GM18909 (cell line): ENCODE measurements around the gene PTEN.

ENCODE experiments used
- ATAC-seq: cut with Tn5 transposase; IDR thresholded peaks from one replicate; pipeline ENCODE4 v1.9.1; 2021; ENCODE audit warnings: mild to moderate bottlenecking; ENCODE audit not compliant: unreplicated experiment, poor library complexity

The PTEN gene

GRCh38 chr10:87956055-87956454 is 92.6 kb downstream of the PTEN start:
- no peak for ATAC-seq

GRCh38 chr10:87957702-87958101 is 94.3 kb downstream of the PTEN start:
- ATAC-seq, result no peak

GRCh38 chr10:87960230-87960629 is 96.8 kb downstream of the PTEN start:
- ATAC-seq, result no peak

DNA sequence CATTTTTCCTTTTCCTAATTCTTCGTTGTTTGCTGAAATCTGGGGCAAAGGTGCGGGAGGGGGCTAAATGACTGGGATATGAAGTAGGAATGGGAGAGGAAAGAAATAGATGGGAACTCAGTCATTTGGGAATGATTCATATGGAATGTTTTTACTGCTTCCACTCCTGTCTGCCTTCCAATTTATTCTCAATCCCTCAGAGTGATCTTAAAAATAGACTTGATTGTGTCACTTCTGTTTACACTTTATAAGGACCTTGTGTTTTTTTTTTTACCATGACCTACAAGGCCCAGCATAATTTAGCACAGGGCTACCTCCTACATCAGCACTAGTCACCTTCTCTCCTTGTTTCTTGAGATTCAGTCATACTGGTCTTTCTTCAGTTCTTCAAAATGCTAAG is 97.9 kb downstream of the PTEN start:
- no peak for ATAC-seq

DNA sequence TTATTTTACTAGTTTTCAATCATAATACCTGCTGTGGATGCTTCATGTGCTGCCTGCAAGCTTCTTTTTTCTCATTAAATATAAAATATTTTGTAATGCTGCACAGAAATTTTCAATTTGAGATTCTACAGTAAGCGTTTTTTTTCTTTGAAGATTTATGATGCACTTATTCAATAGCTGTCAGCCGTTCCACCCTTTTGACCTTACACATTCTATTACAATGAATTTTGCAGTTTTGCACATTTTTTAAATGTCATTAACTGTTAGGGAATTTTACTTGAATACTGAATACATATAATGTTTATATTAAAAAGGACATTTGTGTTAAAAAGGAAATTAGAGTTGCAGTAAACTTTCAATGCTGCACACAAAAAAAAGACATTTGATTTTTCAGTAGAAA is 103.0 kb downstream of the PTEN start:
- no peak for ATAC-seq

- no peak for ATAC-seq
These were observed 110.2 kb downstream of the PTEN start for GRCh38 chr10:87973635-87974034.

DNA sequence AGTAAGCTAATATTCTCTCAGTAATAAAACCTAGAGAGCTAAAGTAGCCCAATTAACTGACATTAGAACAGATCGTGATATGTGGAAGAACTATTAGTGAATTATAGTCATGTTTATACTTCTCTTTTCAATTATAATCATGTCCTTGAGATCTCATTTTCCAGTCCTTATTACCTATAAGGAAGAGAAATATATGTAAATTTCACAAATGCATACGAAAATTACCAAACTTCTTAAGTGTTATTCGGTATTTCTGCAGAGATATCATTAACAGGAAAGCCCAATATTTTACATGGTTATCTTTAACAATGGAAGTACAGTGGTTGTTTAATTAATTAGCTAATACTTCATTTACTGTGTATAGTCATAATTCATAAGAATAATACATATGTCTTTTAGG is 110.7 kb downstream of the PTEN start:
- ATAC-seq, result no peak

GRCh38 chr10:87974769-87975168 is 111.3 kb downstream of the PTEN start:
- no peak for ATAC-seq

DNA sequence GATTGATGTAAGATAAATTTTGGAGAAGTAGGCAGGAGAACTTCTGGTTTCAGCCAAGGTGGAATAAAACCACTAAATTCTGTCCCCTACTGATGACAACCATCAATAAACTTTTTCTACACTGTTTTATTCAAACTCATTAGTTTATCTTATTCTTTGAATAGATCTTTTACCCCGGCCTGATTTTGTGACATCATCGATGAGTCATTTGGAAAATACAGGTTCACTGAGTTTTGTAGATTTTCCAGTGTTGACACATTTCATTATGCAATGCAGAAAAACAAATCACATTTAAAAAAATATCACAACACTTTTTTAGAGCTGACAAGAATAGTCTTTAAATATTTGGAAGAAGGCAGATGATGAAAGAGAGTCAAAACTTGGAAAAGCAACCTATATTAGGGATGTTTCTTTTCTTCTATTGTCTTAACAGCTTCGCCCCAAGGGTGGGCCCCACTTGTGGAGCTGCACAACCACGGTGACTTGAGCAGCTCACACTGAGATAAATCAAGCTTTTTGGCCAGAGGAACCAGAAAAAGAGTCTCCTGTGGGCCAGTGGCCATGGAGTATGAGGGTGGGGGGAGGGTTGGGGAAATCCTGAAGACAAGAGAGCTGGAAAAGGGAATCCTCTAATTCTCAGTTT is 112.8 kb downstream of the PTEN start:
- no peak for ATAC-seq

- ATAC-seq, result no peak
These were observed 114.7 kb downstream of the PTEN start for GRCh38 chr10:87978166-87978565.

- ATAC-seq, result no peak
These were observed 116.4 kb downstream of the PTEN start for GRCh38 chr10:87979847-87980246.

- no peak for ATAC-seq
These were observed 120.3 kb downstream of the PTEN start for GRCh38 chr10:87983716-87984115.

GRCh38 chr10:87987206-87987605 is 123.8 kb downstream of the PTEN start:
- ATAC-seq, result no peak

DNA sequence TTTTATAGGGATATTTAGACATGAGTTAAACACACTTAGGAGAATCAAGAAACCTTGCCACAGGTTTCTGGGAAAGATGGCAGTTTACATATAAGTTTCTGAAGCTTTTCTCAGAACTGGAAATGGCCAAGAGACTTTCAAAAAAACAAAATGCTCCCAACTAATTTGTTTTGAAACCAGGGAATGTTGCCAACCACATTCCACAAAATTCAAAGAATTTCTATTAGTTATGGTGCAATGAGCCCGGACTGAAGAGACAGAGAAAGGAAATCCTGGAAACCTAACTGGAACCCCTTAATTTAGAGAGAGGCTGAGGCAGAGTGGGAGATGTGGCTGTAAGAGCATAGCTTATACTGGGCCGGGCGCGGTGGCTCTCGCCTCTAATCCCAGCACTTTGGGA is 128.5 kb downstream of the PTEN start:
- ATAC-seq, result no peak

GRCh38 chr10:88004451-88004850 is 141.0 kb downstream of the PTEN start:
- ATAC-seq, result no peak

DNA sequence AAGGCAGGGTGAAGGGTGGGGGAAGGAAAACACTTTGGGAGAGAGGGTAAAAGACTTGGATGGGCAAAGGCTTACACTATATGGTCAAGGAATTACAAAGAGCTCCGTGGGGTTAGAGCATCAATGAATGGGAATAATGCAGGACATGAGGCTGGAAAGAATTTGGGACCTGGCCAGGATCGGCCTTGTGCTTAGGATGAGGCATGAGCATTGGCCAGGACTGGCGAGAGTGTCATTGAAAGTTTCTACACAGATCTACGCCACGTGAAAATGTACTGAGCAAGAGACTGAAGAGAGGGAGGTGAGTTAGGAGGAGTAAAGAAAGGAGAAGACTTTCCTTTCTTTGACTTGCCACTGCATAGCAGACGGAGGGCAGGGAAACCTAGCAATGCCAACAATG is 142.8 kb downstream of the PTEN start:
- no peak for ATAC-seq

- no peak for ATAC-seq
These were observed 145.5 kb downstream of the PTEN start for GRCh38 chr10:88008866-88009470.

GRCh38 chr10:88012641-88013040 is 149.2 kb downstream of the PTEN start:
- ATAC-seq, result no peak

DNA sequence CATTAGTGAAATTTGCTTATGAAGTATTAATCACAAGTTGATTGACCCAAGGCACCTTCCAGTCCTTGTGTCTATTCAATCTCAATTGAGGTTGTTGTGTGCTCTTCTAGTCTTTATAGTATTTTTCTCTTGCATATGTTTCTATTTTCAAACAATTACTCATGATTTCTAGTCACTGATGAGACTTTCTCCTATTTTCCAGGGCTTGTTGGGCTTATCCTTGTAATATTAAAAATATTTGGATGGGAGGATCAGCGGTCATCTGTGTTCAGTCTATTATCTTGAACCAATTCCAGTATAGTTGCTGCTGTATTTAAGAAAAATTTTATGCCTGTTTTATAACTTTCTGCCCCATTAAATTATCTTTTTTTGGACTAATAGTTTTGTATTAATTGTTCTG is 154.4 kb downstream of the PTEN start:
- no peak for ATAC-seq

GRCh38 chr10:88019753-88020152 is 156.3 kb downstream of the PTEN start:
- ATAC-seq, result no peak
